Kidney (tissue), 14 donors: ENCODE results near the gene SLC23A2. TPM values are rescaled to one million over a fixed set of nuclear protein-coding genes. Genes with fewer than 3 reads are reported as not detected.
A peak's percentile ranks its signal among the peaks of the same experiment; 100 is the strongest.

Experiments
- DNase-seq, 5 donors: peaks; one replicate each; pipeline ENCODE4 v3.0.0-alpha.2; 2013 to 2020
- FAIRE-seq: peaks from 2 replicates; lab custom pipeline; 2012; peaks lifted over from hg19 to GRCh38; lab: Jason Lieb, UNC
- H3K27ac ChIP-seq, 2 donors: one replicate each; pipeline ENCODE4 v1.7.0; 2013; ENCODE audit warnings: low read depth in 2 of 2, low read length in 2 of 2, inconsistent platforms in 1 of 2
- H3K27me3 ChIP-seq: one replicate; pipeline ENCODE4 v1.7.1; 2013; ENCODE audit warnings: low read length, inconsistent platforms; ENCODE audit not compliant: control insufficient read depth, insufficient read depth
- H3K36me3 ChIP-seq, 3 donors: one replicate each; pipeline versions ENCODE4 v1.7.0 to v1.7.1; 2013; ENCODE audit warnings: low read length in 3 of 3, control low read depth in 1 of 3, inconsistent platforms in 1 of 3; ENCODE audit not compliant: insufficient read depth in 3 of 3, control insufficient read depth in 2 of 3
- H3K4me1 ChIP-seq, 3 donors: one replicate each; pipeline versions ENCODE4 v1.7.0 to v1.7.1; 2013; ENCODE audit warnings: low read length in 3 of 3, inconsistent platforms in 1 of 3, low read depth in 1 of 3; ENCODE audit not compliant: control insufficient read depth in 2 of 3, insufficient read depth in 2 of 3
- H3K4me3 ChIP-seq, 3 donors: one replicate each; pipeline versions ENCODE4 v1.7.0 to v1.8.1; 2013; ENCODE audit warnings: low read length in 3 of 3, control low read depth in 1 of 3, inconsistent platforms in 1 of 3
- H3K9ac ChIP-seq, 3 donors: one replicate each; pipeline versions ENCODE4 v1.7.0 to v1.7.1; 2013; ENCODE audit warnings: low read length in 3 of 3, control low read depth in 1 of 3, inconsistent platforms in 1 of 3
- H3K9me3 ChIP-seq, 3 donors: one replicate each; pipeline versions ENCODE4 v1.7.0 to v1.7.1; 2013; ENCODE audit warnings: low read length in 3 of 3, control low read depth in 1 of 3, inconsistent platforms in 1 of 3; ENCODE audit not compliant: control insufficient read depth in 2 of 3, insufficient read depth in 1 of 3
- CTCF ChIP-seq: IDR thresholded peaks from 3 replicates; pipeline ENCODE4 v1.5.1; 2012; ENCODE audit warnings: mild to moderate bottlenecking, moderate library complexity, borderline replicate concordance; ENCODE audit not compliant: insufficient read depth; ENCODE audit errors: extremely low read depth
- intact Hi-C: fragments of 100-400 bp; cut with DNase I; formaldehyde crosslinking; loops from one replicate; pipeline ENCODE4 v1.11.1; 2022
- polyA plus RNA-seq: library from polyadenylated mRNA; stranded (reverse); fragments of 350-450 nt; fragmentation: Illumina TruSeq; extraction: RNeasy Lipid Tissue Mini Kit (QIAGEN cat#74804); gene quantifications from one replicate; pipeline ENCODE4 v1.2.3, GENCODE V29; 2014; ENCODE audit warnings: low read depth, low replicate concordance; ENCODE audit not compliant: insufficient read depth
- total RNA-seq: library from RNA; stranded (reverse); fragmentation: NEBNext Ultra II Directional; extraction: Animal tissue kit (Norgen Biotek cat#: 25700); gene quantifications from one replicate; pipeline ENCODE4 v1.2.1, GENCODE V29; 2021
- donor health status: control.
- donor health status: control.
- donor health status: control.
- donor health status: control.
- donor health status: control.
- donor health status: DM: yes; HTN: yes; CAD: no.
- donor health status: Normal renal cell carcinoma (clear cell type).

SLC23A2 gene
- total and polyA plus RNA-seq, 2 donors from 2014 or later: 4.8 to 20.5 TPM

- Histone ChIP-seq H3K4me3 (no peak overlapping the region), H3K27ac (no peak overlapping the region), H3K27me3 (no peaks in the 10 kb centered on the region), H3K4me1 (peaks cover 0 to 3% (median 0%) of the 10 kb centered on the region in 3 donors), H3K36me3 (no peaks in the 10 kb centered on the region), H3K9ac (no peak overlapping the region), H3K9me3 (no peaks in the 10 kb centered on the region)
- no peak for TF ChIP-seq CTCF
- DNase-seq (no peak), FAIRE-seq (no peak)
- intact Hi-C loops: no loop called here
Measured at GRCh38 chr20:4950437-4950836, 50.9 kb downstream of the SLC23A2 start.

- DNase-seq (peak in 1 of 5 donors; percentile 56), FAIRE-seq (no peak)
- no peak overlapping the region for H3K27ac ChIP-seq
Measured at GRCh38 chr20:4949833-4950178, 51.5 kb downstream of the SLC23A2 start.

GRCh38 chr20:4947817-4948559, 53.3 kb downstream of the SLC23A2 start:
- no peak for FAIRE-seq
- peaks cover 0 to 3% (median 0%) of the 10 kb centered on the region in 3 donors for H3K4me1 ChIP-seq
- no peak for TF ChIP-seq CTCF
- no peak overlapping the region for H3K9ac ChIP-seq
- H3K27me3 ChIP-seq: no peaks in the 10 kb centered on the region
- no peak overlapping the region for H3K4me3 ChIP-seq
- intact Hi-C loops: no loop called here
- no peaks in the 10 kb centered on the region for H3K9me3 ChIP-seq
- DNase-seq: no peak
- H3K27ac ChIP-seq: no peak overlapping the region
- H3K36me3 ChIP-seq: no peaks in the 10 kb centered on the region

More at GRCh38 chr20:4949833-4950178, 51.5 kb downstream of the SLC23A2 start:
- peak; percentile 55 for TF ChIP-seq CTCF
- intact Hi-C loops: no loop called here
- Histone ChIP-seq H3K9me3 (no peaks in the 10 kb centered on the region), H3K4me1 (peaks cover 0 to 3% (median 0%) of the 10 kb centered on the region in 3 donors), H3K4me3 (peak overlapping the region in 2 of 3 donors; percentile 43 to 46), H3K9ac (peak overlapping the region in 1 of 3 donors; percentile 42), H3K36me3 (no peaks in the 10 kb centered on the region), H3K27me3 (no peaks in the 10 kb centered on the region)
